ENCODE results near the gene PACRG.

GRCh38 chr6:163313981-163314380, 586.2 kb downstream of the PACRG start:
- TF ChIP-seq RFX5 (IDR thresholded peaks at IDR 0.05; ENCODE audit: low read depth, low read length) (no peak), POLR2A (IDR thresholded peaks at IDR 0.05; ENCODE audit: low read depth, low read length) (no peak), FOS (IDR thresholded peaks at IDR 0.05; ENCODE audit: low read depth, low read length) (no peak), CHD1 (IDR thresholded peaks at IDR 0.05; ENCODE audit: low read depth, low read length) (no peak), RCOR1 (IDR thresholded peaks at IDR 0.05; ENCODE audit: insufficient replicate concordance, low read length) (no peak), USF2 (IDR thresholded peaks at IDR 0.05; ENCODE audit: low read depth, low read length) (no peak), CEBPB (IDR thresholded peaks at IDR 0.05; ENCODE audit: low read depth, low read length) (no peak), SMC3 (IDR thresholded peaks at IDR 0.05; ENCODE audit: low read depth, low read length) (no peak), BHLHE40 (IDR thresholded peaks at IDR 0.05; ENCODE audit: low read depth, low read length) (no peak)
- TF ChIP-seq, protein P1, sequence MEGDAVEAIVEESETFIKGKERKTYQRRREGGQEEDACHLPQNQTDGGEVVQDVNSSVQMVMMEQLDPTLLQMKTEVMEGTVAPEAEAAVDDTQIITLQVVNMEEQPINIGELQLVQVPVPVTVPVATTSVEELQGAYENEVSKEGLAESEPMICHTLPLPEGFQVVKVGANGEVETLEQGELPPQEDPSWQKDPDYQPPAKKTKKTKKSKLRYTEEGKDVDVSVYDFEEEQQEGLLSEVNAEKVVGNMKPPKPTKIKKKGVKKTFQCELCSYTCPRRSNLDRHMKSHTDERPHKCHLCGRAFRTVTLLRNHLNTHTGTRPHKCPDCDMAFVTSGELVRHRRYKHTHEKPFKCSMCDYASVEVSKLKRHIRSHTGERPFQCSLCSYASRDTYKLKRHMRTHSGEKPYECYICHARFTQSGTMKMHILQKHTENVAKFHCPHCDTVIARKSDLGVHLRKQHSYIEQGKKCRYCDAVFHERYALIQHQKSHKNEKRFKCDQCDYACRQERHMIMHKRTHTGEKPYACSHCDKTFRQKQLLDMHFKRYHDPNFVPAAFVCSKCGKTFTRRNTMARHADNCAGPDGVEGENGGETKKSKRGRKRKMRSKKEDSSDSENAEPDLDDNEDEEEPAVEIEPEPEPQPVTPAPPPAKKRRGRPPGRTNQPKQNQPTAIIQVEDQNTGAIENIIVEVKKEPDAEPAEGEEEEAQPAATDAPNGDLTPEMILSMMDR (conservative IDR thresholded peaks at IDR 0.05; ENCODE audit: low read depth, low read length) = no peak
